Measurements from ENCODE around the gene PMFBP1. TPM values are rescaled to one million over a fixed set of nuclear protein-coding genes. Genes with fewer than 3 reads are reported as not detected.

PMFBP1 gene
- total and polyA plus RNA-seq, 2 experiments from 2014 or later: 2.6 to 3.3 TPM

DNA sequence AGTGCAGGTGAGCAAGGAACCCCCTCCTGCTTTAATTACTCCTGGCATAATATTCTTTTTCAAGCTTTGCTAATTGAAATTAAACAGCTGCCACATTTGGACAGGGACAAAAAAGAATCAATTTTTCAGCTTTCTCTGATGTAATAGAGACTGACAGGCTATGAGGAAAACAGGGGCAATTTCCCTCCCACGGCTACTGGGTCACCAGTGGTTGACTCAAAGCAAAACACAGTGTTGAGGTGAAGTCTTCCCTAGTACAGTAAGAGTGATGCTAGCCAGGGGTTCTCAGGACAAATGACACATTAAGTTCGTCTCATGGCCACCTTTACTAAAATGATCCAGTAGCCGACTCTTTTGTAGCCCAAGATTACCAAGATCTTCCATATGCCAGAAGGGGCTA is 38.6 kb upstream of the PMFBP1 start (continued):
- TF ChIP-seq, protein P1, sequence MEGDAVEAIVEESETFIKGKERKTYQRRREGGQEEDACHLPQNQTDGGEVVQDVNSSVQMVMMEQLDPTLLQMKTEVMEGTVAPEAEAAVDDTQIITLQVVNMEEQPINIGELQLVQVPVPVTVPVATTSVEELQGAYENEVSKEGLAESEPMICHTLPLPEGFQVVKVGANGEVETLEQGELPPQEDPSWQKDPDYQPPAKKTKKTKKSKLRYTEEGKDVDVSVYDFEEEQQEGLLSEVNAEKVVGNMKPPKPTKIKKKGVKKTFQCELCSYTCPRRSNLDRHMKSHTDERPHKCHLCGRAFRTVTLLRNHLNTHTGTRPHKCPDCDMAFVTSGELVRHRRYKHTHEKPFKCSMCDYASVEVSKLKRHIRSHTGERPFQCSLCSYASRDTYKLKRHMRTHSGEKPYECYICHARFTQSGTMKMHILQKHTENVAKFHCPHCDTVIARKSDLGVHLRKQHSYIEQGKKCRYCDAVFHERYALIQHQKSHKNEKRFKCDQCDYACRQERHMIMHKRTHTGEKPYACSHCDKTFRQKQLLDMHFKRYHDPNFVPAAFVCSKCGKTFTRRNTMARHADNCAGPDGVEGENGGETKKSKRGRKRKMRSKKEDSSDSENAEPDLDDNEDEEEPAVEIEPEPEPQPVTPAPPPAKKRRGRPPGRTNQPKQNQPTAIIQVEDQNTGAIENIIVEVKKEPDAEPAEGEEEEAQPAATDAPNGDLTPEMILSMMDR (conservative IDR thresholded peaks at IDR 0.05; ENCODE audit: low read depth in 2 of 2): no peak
- TF ChIP-seq STAT1 (IDR thresholded peaks at IDR 0.05; ENCODE audit: unreplicated experiment) (no peak), EZH2 (IDR thresholded peaks at IDR 0.05; ENCODE audit: low read depth, unreplicated experiment) (no peak), NANOG (IDR thresholded peaks at IDR 0.05; ENCODE audit: borderline replicate concordance) (no peak)

GRCh38 chr16:72210072-72210471 is 38.1 kb upstream of the PMFBP1 start:
- Histone ChIP-seq H4K20me1 (replicated peaks; ENCODE audit: insufficient read depth) (no peaks in the 10 kb centered on the region), H3K27ac (ENCODE audit: low read depth) (no peak overlapping the region), H3K27me3 (ENCODE audit: insufficient read depth) (no peaks in the 10 kb centered on the region), H3K79me2 (replicated peaks; ENCODE audit: insufficient read depth) (no peaks in the 10 kb centered on the region), H3K9me2 (ENCODE audit: insufficient read depth) (no peaks in the 10 kb centered on the region), H3F3A (replicated peaks; ENCODE audit: low read depth) (no peaks in the 10 kb centered on the region), H2AFZ (no peak overlapping the region), H3K36me3 (ENCODE audit: insufficient read depth) (no peaks in the 10 kb centered on the region), H3K4me1 (ENCODE audit: insufficient read depth) (no peaks in the 10 kb centered on the region), H3K4me2 (no peak overlapping the region), H3K4me3 (no peak overlapping the region)
- DNase-seq (ENCODE audit: low spot score) (no peak), ATAC-seq (no peak)
- H3K27ac Mint-ChIP-seq: no peak overlapping the region
- H3K9me3 Mint-ChIP-seq: peaks cover 7% of the 10 kb centered on the region
- no peaks in the 10 kb centered on the region for H3K27me3 Mint-ChIP-seq (ENCODE audit: insufficient read depth, low read depth, poor library complexity)
- no peaks in the 10 kb centered on the region; the same call in 2 of the 3 replicates for H3K4me1 Mint-ChIP-seq
- H3K4me3 Mint-ChIP-seq: no peak overlapping the region
- no peaks in the 10 kb centered on the region for H3K36me3 Mint-ChIP-seq (ENCODE audit: low read depth)
- TF ChIP-seq EZH2 (IDR thresholded peaks at IDR 0.05; ENCODE audit: low read depth, unreplicated experiment) (no peak), STAT1 (IDR thresholded peaks at IDR 0.05; ENCODE audit: unreplicated experiment) (no peak), EZH2phosphoT487 (IDR thresholded peaks at IDR 0.05; ENCODE audit: unreplicated experiment) (no peak), ZNF114 (CRISPR knock-in tag; IDR thresholded peaks at IDR 0.05) (no peak), CREB1 (CRISPR knock-in tag; IDR thresholded peaks at IDR 0.05; ENCODE audit: low read depth) (no peak), NANOG (IDR thresholded peaks at IDR 0.05; ENCODE audit: borderline replicate concordance) (no peak), ETS1 (IDR thresholded peaks at IDR 0.05) (no peak), REST (IDR thresholded peaks at IDR 0.05; ENCODE audit: unreplicated experiment) (no peak)
- TF ChIP-seq, protein P2, sequence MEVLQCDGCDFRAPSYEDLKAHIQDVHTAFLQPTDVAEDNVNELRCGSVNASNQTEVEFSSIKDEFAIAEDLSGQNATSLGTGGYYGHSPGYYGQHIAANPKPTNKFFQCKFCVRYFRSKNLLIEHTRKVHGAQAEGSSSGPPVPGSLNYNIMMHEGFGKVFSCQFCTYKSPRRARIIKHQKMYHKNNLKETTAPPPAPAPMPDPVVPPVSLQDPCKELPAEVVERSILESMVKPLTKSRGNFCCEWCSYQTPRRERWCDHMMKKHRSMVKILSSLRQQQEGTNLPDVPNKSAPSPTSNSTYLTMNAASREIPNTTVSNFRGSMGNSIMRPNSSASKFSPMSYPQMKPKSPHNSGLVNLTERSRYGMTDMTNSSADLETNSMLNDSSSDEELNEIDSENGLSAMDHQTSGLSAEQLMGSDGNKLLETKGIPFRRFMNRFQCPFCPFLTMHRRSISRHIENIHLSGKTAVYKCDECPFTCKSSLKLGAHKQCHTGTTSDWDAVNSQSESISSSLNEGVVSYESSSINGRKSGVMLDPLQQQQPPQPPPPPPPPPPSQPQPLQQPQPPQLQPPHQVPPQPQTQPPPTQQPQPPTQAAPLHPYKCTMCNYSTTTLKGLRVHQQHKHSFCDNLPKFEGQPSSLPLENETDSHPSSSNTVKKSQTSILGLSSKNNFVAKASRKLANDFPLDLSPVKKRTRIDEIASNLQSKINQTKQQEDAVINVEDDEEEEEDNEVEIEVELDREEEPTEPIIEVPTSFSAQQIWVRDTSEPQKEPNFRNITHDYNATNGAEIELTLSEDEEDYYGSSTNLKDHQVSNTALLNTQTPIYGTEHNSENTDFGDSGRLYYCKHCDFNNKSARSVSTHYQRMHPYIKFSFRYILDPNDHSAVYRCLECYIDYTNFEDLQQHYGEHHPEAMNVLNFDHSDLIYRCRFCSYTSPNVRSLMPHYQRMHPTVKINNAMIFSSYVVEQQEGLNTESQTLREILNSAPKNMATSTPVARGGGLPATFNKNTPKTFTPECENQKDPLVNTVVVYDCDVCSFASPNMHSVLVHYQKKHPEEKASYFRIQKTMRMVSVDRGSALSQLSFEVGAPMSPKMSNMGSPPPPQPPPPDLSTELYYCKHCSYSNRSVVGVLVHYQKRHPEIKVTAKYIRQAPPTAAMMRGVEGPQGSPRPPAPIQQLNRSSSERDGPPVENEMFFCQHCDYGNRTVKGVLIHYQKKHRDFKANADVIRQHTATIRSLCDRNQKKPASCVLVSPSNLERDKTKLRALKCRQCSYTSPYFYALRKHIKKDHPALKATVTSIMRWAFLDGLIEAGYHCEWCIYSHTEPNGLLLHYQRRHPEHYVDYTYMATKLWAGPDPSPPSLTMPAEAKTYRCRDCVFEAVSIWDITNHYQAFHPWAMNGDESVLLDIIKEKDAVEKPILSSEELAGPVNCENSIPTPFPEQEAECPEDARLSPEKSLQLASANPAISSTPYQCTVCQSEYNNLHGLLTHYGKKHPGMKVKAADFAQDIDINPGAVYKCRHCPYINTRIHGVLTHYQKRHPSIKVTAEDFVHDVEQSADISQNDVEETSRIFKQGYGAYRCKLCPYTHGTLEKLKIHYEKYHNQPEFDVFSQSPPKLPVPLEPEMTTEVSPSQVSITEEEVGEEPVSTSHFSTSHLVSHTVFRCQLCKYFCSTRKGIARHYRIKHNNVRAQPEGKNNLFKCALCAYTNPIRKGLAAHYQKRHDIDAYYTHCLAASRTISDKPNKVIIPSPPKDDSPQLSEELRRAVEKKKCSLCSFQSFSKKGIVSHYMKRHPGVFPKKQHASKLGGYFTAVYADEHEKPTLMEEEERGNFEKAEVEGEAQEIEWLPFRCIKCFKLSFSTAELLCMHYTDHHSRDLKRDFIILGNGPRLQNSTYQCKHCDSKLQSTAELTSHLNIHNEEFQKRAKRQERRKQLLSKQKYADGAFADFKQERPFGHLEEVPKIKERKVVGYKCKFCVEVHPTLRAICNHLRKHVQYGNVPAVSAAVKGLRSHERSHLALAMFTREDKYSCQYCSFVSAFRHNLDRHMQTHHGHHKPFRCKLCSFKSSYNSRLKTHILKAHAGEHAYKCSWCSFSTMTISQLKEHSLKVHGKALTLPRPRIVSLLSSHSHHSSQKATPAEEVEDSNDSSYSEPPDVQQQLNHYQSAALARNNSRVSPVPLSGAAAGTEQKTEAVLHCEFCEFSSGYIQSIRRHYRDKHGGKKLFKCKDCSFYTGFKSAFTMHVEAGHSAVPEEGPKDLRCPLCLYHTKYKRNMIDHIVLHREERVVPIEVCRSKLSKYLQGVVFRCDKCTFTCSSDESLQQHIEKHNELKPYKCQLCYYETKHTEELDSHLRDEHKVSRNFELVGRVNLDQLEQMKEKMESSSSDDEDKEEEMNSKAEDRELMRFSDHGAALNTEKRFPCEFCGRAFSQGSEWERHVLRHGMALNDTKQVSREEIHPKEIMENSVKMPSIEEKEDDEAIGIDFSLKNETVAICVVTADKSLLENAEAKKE (CRISPR knock-in tag; IDR thresholded peaks at IDR 0.05): no peak
